Skin of body (tissue), 3 donors: ENCODE results near the gene WDTC1. TPM values are rescaled to one million over a fixed set of nuclear protein-coding genes. Genes with fewer than 3 reads are reported as not detected.

Experiments
- DNase-seq: peaks from one replicate; lab custom pipeline; 2025; lab: John Stamatoyannopoulos, UW
- small RNA-seq: library from RNA; depleted of rRNA; stranded (forward); fragments of <200 nt; gene quantifications from one replicate; pipeline ENCODE3, GENCODE V24; 2014; ENCODE audit warnings: low replicate concordance
- total RNA-seq: library from RNA; depleted of rRNA; stranded (reverse); fragments of >200 nt; gene quantifications from one replicate; pipeline ENCODE4 v1.2.3, GENCODE V29; 2014

WDTC1 gene
- total RNA-seq, 1 donor from 2014 or later = 17.8 TPM

GRCh38 chr1:27356277-27356618 is 121.8 kb downstream of the WDTC1 start:
- no peak for DNase-seq

- no peak for DNase-seq
Measured at GRCh38 chr1:27356619-27357280, 122.3 kb downstream of the WDTC1 start.

- DNase-seq = peak; percentile 19
Measured at GRCh38 chr1:27357281-27358037, 123.0 kb downstream of the WDTC1 start.

Small RNA genes lying within 50 kb of the gene (small RNA-seq; reads per million reads assigned to genes)
- gene RF00019 (not detected), gene RNU6-48P (not detected), gene SNRPEP7 (not detected)

Other genes with a start within 250 kb of the WDTC1 start
- gene TRNP1, start 240.9 kb upstream of the WDTC1 start, total RNA-seq = 4.0 TPM
- 18.1 TPM for gene TENT5B, start 221.8 kb upstream of the WDTC1 start, total RNA-seq
- 5.8 TPM for gene SLC9A1, start 79.5 kb upstream of the WDTC1 start, total RNA-seq
- 14.1 TPM for gene TMEM222, start 87.5 kb downstream of the WDTC1 start, total RNA-seq
- 22.7 TPM for gene SYTL1, start 107.4 kb downstream of the WDTC1 start, total RNA-seq
- gene MAP3K6, start 132.3 kb downstream of the WDTC1 start, total RNA-seq = 14.5 TPM
- gene FCN3, start 140.2 kb downstream of the WDTC1 start, total RNA-seq = not detected
- gene CD164L2, start 148.7 kb downstream of the WDTC1 start, total RNA-seq = 0.30 TPM
- 0.30 TPM for gene GPR3, start 158.0 kb downstream of the WDTC1 start, total RNA-seq